ENCODE data around the gene PHOSPHO1.

- TF ChIP-seq, protein P1, sequence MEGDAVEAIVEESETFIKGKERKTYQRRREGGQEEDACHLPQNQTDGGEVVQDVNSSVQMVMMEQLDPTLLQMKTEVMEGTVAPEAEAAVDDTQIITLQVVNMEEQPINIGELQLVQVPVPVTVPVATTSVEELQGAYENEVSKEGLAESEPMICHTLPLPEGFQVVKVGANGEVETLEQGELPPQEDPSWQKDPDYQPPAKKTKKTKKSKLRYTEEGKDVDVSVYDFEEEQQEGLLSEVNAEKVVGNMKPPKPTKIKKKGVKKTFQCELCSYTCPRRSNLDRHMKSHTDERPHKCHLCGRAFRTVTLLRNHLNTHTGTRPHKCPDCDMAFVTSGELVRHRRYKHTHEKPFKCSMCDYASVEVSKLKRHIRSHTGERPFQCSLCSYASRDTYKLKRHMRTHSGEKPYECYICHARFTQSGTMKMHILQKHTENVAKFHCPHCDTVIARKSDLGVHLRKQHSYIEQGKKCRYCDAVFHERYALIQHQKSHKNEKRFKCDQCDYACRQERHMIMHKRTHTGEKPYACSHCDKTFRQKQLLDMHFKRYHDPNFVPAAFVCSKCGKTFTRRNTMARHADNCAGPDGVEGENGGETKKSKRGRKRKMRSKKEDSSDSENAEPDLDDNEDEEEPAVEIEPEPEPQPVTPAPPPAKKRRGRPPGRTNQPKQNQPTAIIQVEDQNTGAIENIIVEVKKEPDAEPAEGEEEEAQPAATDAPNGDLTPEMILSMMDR (IDR thresholded peaks at IDR 0.05; ENCODE audit: poor library complexity), result no peak
- no peak for TF ChIP-seq EZH2 (IDR thresholded peaks at IDR 0.05; ENCODE audit: borderline replicate concordance)
Measured at GRCh38 chr17:49223168-49223516, 7.4 kb downstream of the PHOSPHO1 start.

Measured in hepatocyte (in vitro differentiated cells).